Right cardiac atrium (tissue), 5 donors: Measurements from ENCODE around the gene ATF3. TPM values are rescaled to one million over a fixed set of nuclear protein-coding genes. Genes with fewer than 3 reads are reported as not detected.

Experiments used
- ATAC-seq, 2 donors: fragments of 200-7000 bp; cut with Tn5 transposase; one replicate each; pipeline versions ENCODE4 v1.8.0 to v1.9.1; 2020; ENCODE audit warnings: moderate library complexity in 2 of 2, mild to moderate bottlenecking in 1 of 2
- DNase-seq, 3 donors: peaks; one replicate each; pipeline ENCODE4 v3.0.0-alpha.2; 2020
- H3K27ac ChIP-seq: one replicate; pipeline ENCODE4 v1.5.1; 2013; ENCODE audit warnings: mild to moderate bottlenecking, low read length, control low read depth, moderate library complexity
- H3K27me3 ChIP-seq: one replicate; pipeline ENCODE4 v1.6.1; 2013; ENCODE audit not compliant: control insufficient read depth, insufficient read depth
- H3K4me1 ChIP-seq: one replicate; pipeline ENCODE4 v1.6.1; 2013; ENCODE audit warnings: low read length; ENCODE audit not compliant: control insufficient read depth, insufficient read depth
- H3K4me3 ChIP-seq: one replicate; pipeline ENCODE4 v1.5.1; 2013; ENCODE audit warnings: low read length, control low read depth
- H3K9me3 ChIP-seq: one replicate; pipeline ENCODE4 v1.6.1; 2013; ENCODE audit warnings: low read length; ENCODE audit not compliant: control insufficient read depth
- WGBS: extraction: QIAGEN DNeasy Blood & Tissue Kit; methylation state at CpG from one replicate; pipeline ENCODE4 v1.1.7; 2013; 5-methylcytosine and 5-hydroxymethylcytosine counted together
- intact Hi-C, 4 donors: fragments of 100-400 bp; cut with DNase I; formaldehyde crosslinking; loops; one replicate each; pipeline versions ENCODE4 v1.11.0 to v1.14.0; 2022 to 2023
- polyA plus RNA-seq: library from polyadenylated mRNA; stranded (reverse); fragments of 200-250 nt; gene quantifications from one replicate; pipeline ENCODE4 v1.2.3, GENCODE V29; 2013
- total RNA-seq, 4 donors: library from RNA; stranded (reverse); fragmentation: NEBNext Ultra II Directional; extraction: Animal tissue kit (Norgen Biotek cat#: 25700); gene quantifications; one replicate each; pipeline ENCODE4 v1.2.1, GENCODE V29; 2021
- donor health status: healthy with polysubstance abuse.
- donor health status: DM: no; HTN: yes; CAD: no.
- donor health status: DM: no; HTN: no; CAD: no.
- donor health status: DM: no; HTN: yes; CAD: no; lungs with severe emphysema.
- donor health status: DM: yes; HTN: yes; CAD: no.

The ATF3 gene
- total and polyA plus RNA-seq, 5 donors, result 6.9 to 195 (median 8.5) TPM

- DNase-seq, result no peak
- WGBS, result 90% methylated on average over 6 of the region's 6 CpGs
- intact Hi-C loops, result no loop called here
- ATAC-seq, result no peak
- H3K9me3 ChIP-seq, result no peaks in the 10 kb centered on the region
- peaks cover 6% of the 10 kb centered on the region for H3K4me1 ChIP-seq
- H3K4me3 ChIP-seq, result no peak overlapping the region
- no peak overlapping the region for H3K27ac ChIP-seq
- H3K27me3 ChIP-seq, result no peaks in the 10 kb centered on the region
Measured at GRCh38 chr1:212644866-212645545, 36.4 kb downstream of the ATF3 start.

- DNase-seq (no peak), ATAC-seq (peak; percentile 36 to 55)
- Histone ChIP-seq H3K4me1 (peaks cover 6% of the 10 kb centered on the region), H3K9me3 (no peaks in the 10 kb centered on the region), H3K4me3 (no peak overlapping the region), H3K27me3 (no peaks in the 10 kb centered on the region), H3K27ac (no peak overlapping the region)
- 73% methylated on average over 13 of the region's 13 CpGs for WGBS
- intact Hi-C loops, result no loop called here
Measured at GRCh38 chr1:212645546-212646543, 37.3 kb downstream of the ATF3 start.

GRCh38 chr1:212646588-212646987 lies 38.0 kb downstream of the ATF3 start:
- intact Hi-C loops, result no loop called here
- Histone ChIP-seq H3K4me3 (no peak overlapping the region), H3K4me1 (peaks cover 6% of the 10 kb centered on the region), H3K9me3 (no peaks in the 10 kb centered on the region), H3K27me3 (no peaks in the 10 kb centered on the region), H3K27ac (no peak overlapping the region)
- DNase-seq (peak in 1 of 3 donors; percentile 67), ATAC-seq (peak; percentile 8 to 56)
- 86% methylated on average over 19 of the region's 19 CpGs for WGBS

GRCh38 chr1:212647004-212647403 lies 38.4 kb downstream of the ATF3 start:
- H3K4me3 ChIP-seq, result no peak overlapping the region
- peaks cover 6% of the 10 kb centered on the region for H3K4me1 ChIP-seq
- no peaks in the 10 kb centered on the region for H3K9me3 ChIP-seq
- DNase-seq (no peak), ATAC-seq (no peak)
- H3K27ac ChIP-seq, result no peak overlapping the region
- H3K27me3 ChIP-seq, result no peaks in the 10 kb centered on the region
- WGBS, result 93% methylated on average over 11 of the region's 11 CpGs
- intact Hi-C loops, result no loop called here

- ATAC-seq (no peak), DNase-seq (no peak)
- intact Hi-C loops, result no loop called here
- Histone ChIP-seq H3K27ac (no peak overlapping the region), H3K4me1 (peaks cover 6% of the 10 kb centered on the region), H3K27me3 (no peaks in the 10 kb centered on the region), H3K4me3 (no peak overlapping the region), H3K9me3 (no peaks in the 10 kb centered on the region)
- 71% methylated on average over 3 of the region's 3 CpGs for WGBS
Measured at GRCh38 chr1:212648431-212648830, 39.9 kb downstream of the ATF3 start.

GRCh38 chr1:212649020-212649419 lies 40.5 kb downstream of the ATF3 start:
- WGBS, result 56% methylated on average over 2 of the region's 2 CpGs
- no peak for ATAC-seq
- Histone ChIP-seq H3K27ac (no peak overlapping the region), H3K9me3 (no peaks in the 10 kb centered on the region), H3K4me3 (no peak overlapping the region), H3K27me3 (no peaks in the 10 kb centered on the region), H3K4me1 (peaks cover 6% of the 10 kb centered on the region)
- DNase-seq, result no peak
- intact Hi-C loops, result no loop called here

- H3K27ac ChIP-seq, result no peak overlapping the region
- no peaks in the 10 kb centered on the region for H3K27me3 ChIP-seq
- intact Hi-C loops, result no loop called here
- H3K4me1 ChIP-seq, result no peaks in the 10 kb centered on the region
- no peak overlapping the region for H3K4me3 ChIP-seq
- 26% methylated on average over 3 of the region's 3 CpGs for WGBS
- DNase-seq, result no peak
- H3K9me3 ChIP-seq, result no peaks in the 10 kb centered on the region
- no peak for ATAC-seq
Measured at GRCh38 chr1:212650228-212650627, 41.7 kb downstream of the ATF3 start.

- 52% methylated on average over 4 of the region's 4 CpGs for WGBS
- no peak overlapping the region for H3K27ac ChIP-seq
- intact Hi-C loops, result no loop called here
- H3K27me3 ChIP-seq, result no peaks in the 10 kb centered on the region
- H3K4me1 ChIP-seq, result no peaks in the 10 kb centered on the region
- DNase-seq (no peak), ATAC-seq (peak in 1 of 2 donors; percentile 45)
- no peak overlapping the region for H3K4me3 ChIP-seq
- no peaks in the 10 kb centered on the region for H3K9me3 ChIP-seq
Measured at GRCh38 chr1:212651521-212651920, 43.0 kb downstream of the ATF3 start.

GRCh38 chr1:212651977-212652376 lies 43.4 kb downstream of the ATF3 start:
- Histone ChIP-seq H3K9me3 (no peaks in the 10 kb centered on the region), H3K4me1 (no peaks in the 10 kb centered on the region), H3K4me3 (no peak overlapping the region), H3K27me3 (no peaks in the 10 kb centered on the region), H3K27ac (no peak overlapping the region)
- no peak for ATAC-seq
- intact Hi-C loops, result no loop called here
- 97% methylated on average over 3 of the region's 3 CpGs for WGBS
- no peak for DNase-seq

GRCh38 chr1:212652609-212653008 lies 44.0 kb downstream of the ATF3 start:
- Histone ChIP-seq H3K27me3 (no peaks in the 10 kb centered on the region), H3K27ac (no peak overlapping the region), H3K4me1 (no peaks in the 10 kb centered on the region), H3K9me3 (no peaks in the 10 kb centered on the region), H3K4me3 (no peak overlapping the region)
- intact Hi-C loops, result no loop called here
- ATAC-seq (no peak), DNase-seq (no peak)
- WGBS, result 98% methylated on average over 1 of the region's 1 CpG
